Mononuclear cell (primary cell): ENCODE results near the gene CDHR4. TPM values are rescaled to one million over a fixed set of nuclear protein-coding genes. Genes with fewer than 3 reads are reported as not detected.
"Not testable (repeated sequence)": the region's sequence is repeated elsewhere in the genome, so short reads cannot be mapped to it uniquely, and the experiment has no call there.

ENCODE experiments used
- H3K27me3 ChIP-seq: 2 replicates; pipeline ENCODE4 v1.6.0; 2011; ENCODE audit warnings: low read length, control low read depth; ENCODE audit not compliant: insufficient read depth
- H3K4me1 ChIP-seq: 2 replicates; pipeline ENCODE4 v1.5.1; 2011; ENCODE audit warnings: mild to moderate bottlenecking, low read length, control low read depth; ENCODE audit not compliant: insufficient read depth
- H3K4me3 ChIP-seq: 2 replicates; pipeline ENCODE4 v1.5.1; 2011; ENCODE audit warnings: mild to moderate bottlenecking, low read length, moderate library complexity
- H3K9me3 ChIP-seq: 2 replicates; pipeline ENCODE4 v1.5.1; 2011; ENCODE audit warnings: low read depth, mild to moderate bottlenecking, control low read depth, low read length
- total RNA-seq: library from RNA; depleted of rRNA; stranded (reverse); fragments of >200 nt; gene quantifications from one replicate; pipeline ENCODE4 v1.2.3, GENCODE V29; 2012

Gene CDHR4
- total RNA-seq, 1 donor = not detected

DNA sequence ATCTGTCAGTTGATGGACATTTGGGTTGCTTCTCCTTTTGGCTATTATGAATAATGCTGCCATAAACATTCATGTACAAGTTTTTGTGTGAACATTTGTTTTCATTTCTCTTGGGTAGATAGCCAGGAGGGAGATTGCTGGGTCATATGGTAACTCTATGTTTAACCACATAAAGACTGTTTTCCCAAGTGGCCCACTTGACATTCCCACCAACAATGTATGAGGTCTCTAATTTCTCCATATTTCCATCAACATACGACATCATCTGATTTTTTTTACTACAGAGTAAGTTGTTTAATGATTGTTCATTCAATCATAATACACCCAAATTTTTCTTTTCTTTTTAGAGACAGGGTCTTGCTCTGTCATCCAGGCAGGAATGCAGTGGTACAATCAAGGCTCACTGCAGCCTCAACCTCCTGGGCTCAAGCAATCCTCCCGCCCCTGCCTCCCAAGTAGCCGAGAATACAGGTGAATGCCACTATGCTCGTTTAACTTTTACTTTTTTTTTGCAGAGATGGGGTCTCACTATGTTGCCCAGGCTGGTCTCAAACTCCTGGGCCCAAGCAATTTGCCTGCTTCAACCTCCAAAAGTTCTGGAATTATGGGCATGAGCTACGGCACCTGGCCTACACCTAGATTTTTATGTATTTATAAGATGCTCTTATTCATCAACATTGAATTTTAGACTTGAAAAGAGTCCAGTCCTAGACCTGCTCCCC, 20.2 kb downstream of the CDHR4 start:
- peaks cover 12% of the 10 kb centered on the region for H3K4me1 ChIP-seq
- no peaks in the 10 kb centered on the region for H3K9me3 ChIP-seq
- H3K27me3 ChIP-seq = no peaks in the 10 kb centered on the region
- H3K4me3 ChIP-seq = no peak overlapping the region

DNA sequence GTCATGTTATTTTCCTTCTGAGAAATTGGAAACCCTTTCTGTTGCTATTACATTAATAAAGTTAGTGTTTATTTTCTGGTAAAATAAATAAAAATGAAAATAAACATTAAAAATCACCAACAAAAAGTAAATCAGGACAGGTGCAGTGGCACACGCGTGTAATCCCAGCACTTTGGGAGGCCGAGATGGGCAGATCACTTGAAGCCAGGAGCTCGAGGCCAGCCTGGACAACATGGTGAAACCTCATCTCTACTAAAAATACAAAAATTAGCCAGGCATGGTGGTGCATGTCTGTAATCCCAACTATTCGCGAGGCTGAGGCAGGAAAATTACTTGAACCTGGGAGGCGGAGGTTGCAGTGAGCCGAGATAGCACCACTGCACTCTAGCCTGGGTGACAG, 23.6 kb downstream of the CDHR4 start:
- H3K27me3 ChIP-seq, H3K4me3 ChIP-seq, H3K9me3 ChIP-seq, H3K4me1 ChIP-seq: not testable (repeated sequence)

GRCh38 chr3:49775538-49775937, 24.1 kb downstream of the CDHR4 start:
- H3K4me3 ChIP-seq = no peak overlapping the region
- H3K4me1 ChIP-seq = peaks cover 4% of the 10 kb centered on the region
- no peaks in the 10 kb centered on the region for H3K27me3 ChIP-seq
- no peaks in the 10 kb centered on the region for H3K9me3 ChIP-seq

DNA sequence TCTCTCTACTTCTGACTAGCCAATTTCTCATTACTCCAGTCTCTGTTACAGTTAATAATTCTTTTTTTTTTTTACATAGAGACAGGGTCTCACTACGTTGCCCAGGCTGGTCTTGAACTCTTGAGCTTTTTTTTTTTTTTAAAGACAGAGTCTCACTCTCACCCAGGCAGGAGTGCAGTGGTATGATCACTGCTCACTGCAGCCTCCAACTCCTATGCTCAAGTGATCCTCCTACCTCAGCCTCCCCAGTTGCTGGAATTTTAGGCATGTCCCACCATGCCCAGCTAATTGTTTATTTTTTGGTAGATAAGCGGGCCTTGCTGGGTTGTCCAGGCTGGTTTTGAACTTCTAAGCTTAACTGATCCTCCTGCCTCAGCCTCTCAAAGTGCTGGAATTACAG, 27.0 kb downstream of the CDHR4 start:
- Histone ChIP-seq H3K4me3 (no peak overlapping the region), H3K9me3 (no peaks in the 10 kb centered on the region), H3K27me3 (no peaks in the 10 kb centered on the region), H3K4me1 (no peaks in the 10 kb centered on the region)

- Histone ChIP-seq H3K4me1 (no peaks in the 10 kb centered on the region), H3K4me3 (no peak overlapping the region), H3K27me3 (no peaks in the 10 kb centered on the region), H3K9me3 (no peaks in the 10 kb centered on the region)
Observed at GRCh38 chr3:49771340-49771938, 28.2 kb downstream of the CDHR4 start.

- Histone ChIP-seq H3K4me1 (no peaks in the 10 kb centered on the region), H3K4me3 (no peak overlapping the region), H3K27me3 (no peaks in the 10 kb centered on the region), H3K9me3 (no peaks in the 10 kb centered on the region)
Observed at GRCh38 chr3:49769926-49770325, 29.7 kb downstream of the CDHR4 start.

GRCh38 chr3:49769286-49769915, 30.3 kb downstream of the CDHR4 start:
- Histone ChIP-seq H3K4me1 (no peaks in the 10 kb centered on the region), H3K27me3 (no peaks in the 10 kb centered on the region), H3K9me3 (no peaks in the 10 kb centered on the region), H3K4me3 (no peak overlapping the region)

DNA sequence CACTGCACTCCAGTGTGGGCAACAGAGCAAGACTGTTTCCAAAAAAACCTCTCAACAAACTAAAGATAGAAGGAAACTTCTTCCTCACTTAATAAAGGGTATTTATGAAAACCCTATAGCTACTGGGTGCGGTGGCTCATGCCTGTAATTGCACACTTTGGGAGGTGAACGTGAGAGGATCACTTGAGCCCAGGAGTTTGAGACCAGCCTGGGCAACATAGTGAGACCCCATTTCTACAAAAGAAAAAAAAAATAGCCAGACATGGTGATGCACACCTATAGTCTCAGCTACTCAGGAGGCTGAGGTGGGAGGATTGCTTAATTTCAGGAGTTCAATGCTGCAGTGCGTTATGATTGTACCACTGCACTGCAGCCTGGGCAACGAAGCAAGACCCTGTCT, 35.7 kb downstream of the CDHR4 start:
- H3K27me3 ChIP-seq = no peaks in the 10 kb centered on the region
- no peaks in the 10 kb centered on the region for H3K9me3 ChIP-seq
- H3K4me3 ChIP-seq = no peak overlapping the region
- H3K4me1 ChIP-seq = no peaks in the 10 kb centered on the region

DNA sequence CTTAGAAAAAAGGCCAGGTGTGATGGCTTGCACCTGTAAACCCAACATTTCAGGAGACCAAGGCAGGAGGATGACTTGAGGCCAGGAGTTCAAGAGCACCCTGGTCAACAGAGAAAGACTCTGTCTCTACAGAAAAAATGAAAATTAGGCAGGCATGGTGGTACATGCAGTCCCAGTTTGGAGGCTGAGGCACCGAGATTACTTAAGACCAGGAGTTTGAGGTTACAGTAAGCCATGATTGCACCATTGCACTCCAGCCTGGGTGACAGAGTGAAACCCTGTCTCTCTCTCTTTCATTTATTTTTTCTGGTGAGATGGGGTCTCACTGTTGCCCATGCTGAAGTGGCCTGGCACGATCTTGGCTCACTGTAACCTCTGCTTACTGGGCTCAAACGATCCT, 38.0 kb downstream of the CDHR4 start:
- H3K27me3 ChIP-seq = no peaks in the 10 kb centered on the region
- H3K9me3 ChIP-seq = no peaks in the 10 kb centered on the region
- no peaks in the 10 kb centered on the region for H3K4me1 ChIP-seq
- H3K4me3 ChIP-seq = no peak overlapping the region

- Histone ChIP-seq H3K9me3 (no peaks in the 10 kb centered on the region), H3K27me3 (no peaks in the 10 kb centered on the region), H3K4me1 (no peaks in the 10 kb centered on the region), H3K4me3 (no peak overlapping the region)
Observed at GRCh38 chr3:49759226-49759625, 40.4 kb downstream of the CDHR4 start.

- H3K4me1 ChIP-seq = no peaks in the 10 kb centered on the region
- H3K9me3 ChIP-seq = no peaks in the 10 kb centered on the region
- H3K27me3 ChIP-seq = no peaks in the 10 kb centered on the region
Observed at GRCh38 chr3:49757197-49757596, 42.5 kb downstream of the CDHR4 start.

DNA sequence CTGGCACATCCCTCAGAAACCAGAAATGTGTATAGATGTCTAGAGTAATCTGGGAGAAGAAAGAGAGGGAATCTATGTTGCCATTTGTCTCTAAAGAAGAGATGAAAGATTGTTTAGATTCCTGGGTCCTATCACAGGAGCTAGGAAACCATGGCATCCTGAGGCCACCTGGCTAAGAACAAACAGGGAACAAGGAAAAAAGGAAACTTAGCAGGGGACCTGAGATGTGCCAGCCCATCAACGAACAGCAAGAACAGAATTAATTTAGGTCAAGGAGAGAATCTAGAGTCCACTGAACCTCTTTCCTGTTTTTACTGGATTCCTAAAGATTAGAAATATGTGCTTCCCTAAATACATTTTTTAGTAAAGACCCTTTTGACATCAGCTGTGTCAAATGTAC, 43.6 kb downstream of the CDHR4 start:
- no peak overlapping the region for H3K4me3 ChIP-seq
- H3K27me3 ChIP-seq = no peaks in the 10 kb centered on the region
- H3K4me1 ChIP-seq = no peaks in the 10 kb centered on the region
- no peaks in the 10 kb centered on the region for H3K9me3 ChIP-seq

More at GRCh38 chr3:49757197-49757596, 42.5 kb downstream of the CDHR4 start:
- no peak overlapping the region for H3K4me3 ChIP-seq

DNA sequence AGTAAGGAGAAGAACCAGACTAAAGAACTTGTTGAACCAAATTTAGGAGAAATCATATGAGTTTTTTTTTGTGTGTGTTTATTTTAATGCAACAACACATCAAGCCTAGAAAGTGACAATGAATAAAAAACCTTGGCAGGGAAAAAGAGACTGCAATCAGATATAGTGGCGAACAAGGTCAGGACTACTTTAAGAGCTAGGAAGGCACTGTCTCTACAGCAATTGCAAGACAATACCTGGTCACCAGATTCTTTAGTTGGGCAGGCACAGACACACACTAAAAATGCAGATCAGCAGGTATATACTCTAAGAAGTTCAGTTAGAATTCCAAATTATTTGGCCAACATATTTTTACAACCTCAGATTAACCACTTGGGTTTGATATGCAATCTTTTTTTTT, 45.1 kb downstream of the CDHR4 start:
- H3K4me1 ChIP-seq = no peaks in the 10 kb centered on the region
- no peaks in the 10 kb centered on the region for H3K9me3 ChIP-seq
- no peak overlapping the region for H3K4me3 ChIP-seq
- H3K27me3 ChIP-seq = no peaks in the 10 kb centered on the region

- no peaks in the 10 kb centered on the region for H3K27me3 ChIP-seq
Observed at GRCh38 chr3:49751501-49751900, 48.2 kb downstream of the CDHR4 start.

GRCh38 chr3:49750056-49750455, 49.6 kb downstream of the CDHR4 start:
- no peak overlapping the region for H3K4me3 ChIP-seq
- no peaks in the 10 kb centered on the region for H3K27me3 ChIP-seq
- H3K4me1 ChIP-seq = no peaks in the 10 kb centered on the region
- no peaks in the 10 kb centered on the region for H3K9me3 ChIP-seq

More at GRCh38 chr3:49751501-49751900, 48.2 kb downstream of the CDHR4 start:
- H3K9me3 ChIP-seq = no peaks in the 10 kb centered on the region
- no peak overlapping the region for H3K4me3 ChIP-seq
- H3K4me1 ChIP-seq = no peaks in the 10 kb centered on the region

- H3K4me1 ChIP-seq, H3K9me3 ChIP-seq, H3K27me3 ChIP-seq, H3K4me3 ChIP-seq: not testable (repeated sequence)
Observed at GRCh38 chr3:49748874-49749273, 50.8 kb downstream of the CDHR4 start.
